H1 (cell line): Measurements from ENCODE around the gene ATP6AP1. TPM values are rescaled to one million over a fixed set of nuclear protein-coding genes. Genes with fewer than 3 reads are reported as not detected.

Experiments
- CHD7 ChIP-seq: fragments of 300-600 bp; sonication (generic); IDR thresholded peaks from 2 replicates; pipeline ENCODE4 v1.7.1; 2012; ENCODE audit warnings: low read length, moderate library complexity, mild to moderate bottlenecking, inconsistent platforms; ENCODE audit not compliant: insufficient replicate concordance
- TBP ChIP-seq: IDR thresholded peaks from 2 replicates; pipeline ENCODE4 v1.6.1; 2011; ENCODE audit warnings: low read depth, low read length, improper control_type of control experiment
- polyA plus RNA-seq, 7 experiments: library from polyadenylated mRNA; depleted of rRNA in 3 of 7; stranded (reverse) in 5 of 7; unstranded in 2 of 7; fragments of >200 nt in 5 of 7; fragments of 200-250 nt in 2 of 7; gene quantifications; 1 replicate in 5 of 7; 2 replicates in 1 of 7; 4 replicates in 1 of 7; pipeline versions ENCODE4 v1.2.1 to v1.2.3, GENCODE V29; 2011 to 2013; ENCODE audit warnings: missing spikeins in 2 of 7, mixed read lengths in 2 of 7
- total RNA-seq: library from RNA; stranded (reverse); fragmentation: NEBNext Ultra II Directional; extraction: Animal tissue kit (Norgen Biotek cat#: 25700); gene quantifications from 2 replicates; pipeline ENCODE4 v1.2.1, GENCODE V29; 2021

The ATP6AP1 gene
- total and polyA plus RNA-seq, 2 of the 8 experiments (the other 6 are each of a cell fraction or from before 2014, with no cell fraction given), result 44.6 to 80.8 TPM

- TF ChIP-seq CHD7 (no peak), TBP (no peak)
Measured at GRCh38 chrX:154441564-154441963, 13.1 kb downstream of the ATP6AP1 start (continued).
